ENCODE results near the gene ZBED4.

ZBED4 gene

DNA sequence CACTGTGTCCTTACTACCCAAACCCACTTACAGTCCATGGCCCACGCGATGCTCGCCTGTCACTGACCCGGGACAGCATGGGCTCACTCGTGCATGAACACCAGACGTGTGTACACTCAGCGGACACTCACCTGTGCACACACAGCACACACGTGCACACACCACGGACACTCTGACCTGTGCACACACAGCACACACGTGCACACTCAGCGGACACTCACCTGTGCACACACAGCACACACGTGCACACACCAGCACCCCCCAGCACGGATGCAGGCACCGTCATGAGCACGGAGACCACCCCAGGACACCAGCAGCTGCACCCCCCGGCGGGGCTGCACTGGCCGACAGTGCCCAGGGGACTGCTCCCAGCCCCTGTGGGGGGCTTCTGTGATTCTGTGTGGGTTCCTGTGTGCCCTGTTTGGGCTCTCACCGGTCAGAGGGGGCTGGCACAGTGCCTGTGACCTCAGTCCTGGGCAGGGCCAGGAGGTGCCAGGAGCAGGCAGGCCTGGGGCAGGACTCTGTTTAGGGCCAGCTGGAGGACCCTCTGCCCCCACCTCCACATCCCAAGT is 85.0 kb downstream of the ZBED4 start:
- Histone ChIP-seq H3K9me3 (ENCODE audit: low read length) (no peaks in the 10 kb centered on the region), H3K27me3 (ENCODE audit: control insufficient read depth in 1 of 2, insufficient read depth in 2 of 2, low read length in 2 of 2) (no peaks in the 10 kb centered on the region), H3K27ac (ENCODE audit: low read depth, low read length) (no peak overlapping the region), H3K4me3 (ENCODE audit: low read depth in 1 of 2, low read length in 2 of 2) (no peak overlapping the region), H3K9ac (ENCODE audit: low read length) (no peak overlapping the region), H3K4me1 (ENCODE audit: insufficient read depth, low read length) (peaks cover 15% of the 10 kb centered on the region), H3K36me3 (ENCODE audit: insufficient read depth, low read length) (no peaks in the 10 kb centered on the region)

All from muscle layer of colon (tissue), 2 donors.